Subcutaneous preadipocyte (primary cell): ENCODE results near the gene PEX13. TPM values are rescaled to one million over a fixed set of nuclear protein-coding genes. Genes with fewer than 3 reads are reported as not detected.

ENCODE experiments used
- small RNA-seq: library from RNA; depleted of rRNA; stranded (forward); fragments of <200 nt; gene quantifications from one replicate; pipeline ENCODE3, GENCODE V24; 2012
- total RNA-seq: library from RNA; depleted of rRNA; stranded (reverse); fragments of >200 nt; gene quantifications from 2 replicates; pipeline ENCODE4 v1.2.3, GENCODE V29; 2012

PEX13 gene, protein sequence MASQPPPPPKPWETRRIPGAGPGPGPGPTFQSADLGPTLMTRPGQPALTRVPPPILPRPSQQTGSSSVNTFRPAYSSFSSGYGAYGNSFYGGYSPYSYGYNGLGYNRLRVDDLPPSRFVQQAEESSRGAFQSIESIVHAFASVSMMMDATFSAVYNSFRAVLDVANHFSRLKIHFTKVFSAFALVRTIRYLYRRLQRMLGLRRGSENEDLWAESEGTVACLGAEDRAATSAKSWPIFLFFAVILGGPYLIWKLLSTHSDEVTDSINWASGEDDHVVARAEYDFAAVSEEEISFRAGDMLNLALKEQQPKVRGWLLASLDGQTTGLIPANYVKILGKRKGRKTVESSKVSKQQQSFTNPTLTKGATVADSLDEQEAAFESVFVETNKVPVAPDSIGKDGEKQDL
- total RNA-seq: 15.4 and 22.9 TPM in 2 replicates

GRCh38 chr2:61017556-61018317 is at the start of gene PEX13, which contains the start of gene PUS10:
PEX13 (plus strand) TSS chr2:61017720; CDS start chr2:61017760, 40 bp downstream.
PUS10 (minus strand) TSS chr2:61018255; CDS start chr2:61011890, 6,365 bp downstream.

DNA sequence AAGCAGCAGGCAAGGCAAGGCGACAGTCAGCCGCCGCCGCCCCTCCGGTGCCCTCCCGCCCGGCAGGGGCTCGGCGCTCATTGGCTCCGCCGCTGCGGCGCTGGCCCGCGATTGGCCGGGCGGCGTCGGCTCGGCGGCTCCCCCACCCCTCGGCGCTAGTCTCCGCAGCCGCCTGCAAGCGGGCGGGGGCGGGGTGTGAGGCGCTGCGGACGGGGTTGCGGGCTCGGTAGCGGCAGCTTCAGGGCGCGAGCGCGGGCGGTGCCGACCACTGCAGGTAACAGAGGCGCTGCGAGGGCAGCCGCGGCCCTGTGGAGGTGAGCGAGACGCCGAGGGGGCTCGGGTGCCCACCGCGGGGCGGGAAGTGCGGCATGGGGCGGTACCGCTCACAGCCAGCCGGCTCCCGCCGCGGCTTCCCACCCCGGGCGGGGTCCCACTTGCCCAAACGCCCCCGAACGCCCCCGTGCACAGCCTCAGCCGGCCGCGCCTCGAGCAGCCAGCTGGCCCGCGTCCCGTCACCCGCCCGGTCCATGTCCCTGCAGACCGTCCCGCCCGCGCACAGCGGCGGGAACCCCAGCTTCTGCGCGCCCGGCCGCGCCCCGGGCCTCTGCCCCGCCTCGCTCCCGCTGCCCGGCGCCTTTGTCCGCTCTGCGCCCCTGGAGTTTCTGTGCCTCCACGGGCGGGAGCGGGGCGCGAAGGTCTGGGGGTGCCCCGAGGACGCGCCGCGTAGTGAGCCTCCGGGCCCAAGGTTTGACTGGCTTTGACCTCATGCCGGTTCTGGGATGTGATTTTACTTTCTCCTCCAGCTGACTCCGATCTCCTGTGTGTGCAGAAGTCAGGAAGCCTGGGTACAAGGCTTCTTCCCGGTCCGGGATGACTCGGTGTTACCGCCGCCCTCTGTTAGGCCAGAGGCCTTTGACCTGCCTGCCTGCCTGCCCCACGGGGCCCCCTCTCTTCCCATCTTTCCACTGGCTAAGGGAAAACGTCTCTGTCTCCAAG is 48.5 kb downstream of the PEX13 start, which contains the start of gene SANBR:
SANBR (plus strand) TSS at position 158 of the 996 bp plus-strand sequence. CDS start 4,480 bp downstream, outside the sequence.

Small RNA genes lying within 50 kb of the gene (small RNA-seq; reads per million reads assigned to genes)
- not detected for gene RNA5SP95

Other genes with a start within 250 kb of the PEX13 start
- gene REL, start 136.1 kb upstream of the PEX13 start, total RNA-seq: 3.3 and 4.5 TPM in 2 replicates
- 6.2 and 8.2 TPM in 2 replicates for gene PUS10, start 535 bp downstream of the PEX13 start, total RNA-seq
- 8.5 and 10.4 TPM in 2 replicates for gene SANBR, start 48.2 kb downstream of the PEX13 start, total RNA-seq
- 2.9 and 6.5 TPM in 2 replicates for gene C2orf74, start 144.5 kb downstream of the PEX13 start, total RNA-seq